ENCODE results near the gene SH3D19.

- TF ChIP-seq CTCF (IDR thresholded peaks at IDR 0.05) (peak; percentile 60 to 92 (median 85)), POLR2A (IDR thresholded peaks at IDR 0.05) (peak; percentile 74)
Measured at GRCh38 chr4:151099229-151099975, 226.0 kb downstream of the SH3D19 start, which contains the start of gene RPS3A.
